ENCODE measurements around the gene H6PD.

H6PD gene

GRCh38 chr1:9240914-9241820 is 6.6 kb downstream of the H6PD start:
- no peak for DNase-seq

- peak in 11 of 56 donors; percentile 15 to 61 (median 42) for DNase-seq
Measured at GRCh38 chr1:9241891-9242290, 7.3 kb downstream of the H6PD start.

GRCh38 chr1:9242338-9242969 is 7.9 kb downstream of the H6PD start:
- peak in 34 of 56 donors; percentile 14 to 89 (median 48) for DNase-seq

- DNase-seq, result no peak
Measured at GRCh38 chr1:9243066-9243739, 8.6 kb downstream of the H6PD start.

GRCh38 chr1:9244501-9245229 is 10.1 kb downstream of the H6PD start:
- no peak for DNase-seq

GRCh38 chr1:9245230-9245619 is 10.7 kb downstream of the H6PD start:
- no peak for DNase-seq

- no peak for DNase-seq
Measured at GRCh38 chr1:9245661-9246060, 11.1 kb downstream of the H6PD start.

GRCh38 chr1:9246215-9246614 is 11.6 kb downstream of the H6PD start:
- DNase-seq, result no peak

GRCh38 chr1:9246841-9247785 is 12.5 kb downstream of the H6PD start:
- no peak for DNase-seq

GRCh38 chr1:9247894-9248293 is 13.3 kb downstream of the H6PD start:
- peak in 27 of 56 donors; percentile 11 to 80 (median 41) for DNase-seq

GRCh38 chr1:9248341-9249262 is 14.0 kb downstream of the H6PD start:
- DNase-seq, result peak in 8 of 56 donors; percentile 16 to 59 (median 38)

GRCh38 chr1:9249263-9249533 is 14.6 kb downstream of the H6PD start:
- DNase-seq, result no peak

GRCh38 chr1:9249534-9250410 is 15.2 kb downstream of the H6PD start:
- DNase-seq, result peak in 8 of 56 donors; percentile 12 to 59 (median 26)

- no peak for DNase-seq
Measured at GRCh38 chr1:9250411-9251381, 16.1 kb downstream of the H6PD start.

GRCh38 chr1:9251501-9251900 is 16.9 kb downstream of the H6PD start:
- no peak for DNase-seq

GRCh38 chr1:9253004-9253403 is 18.4 kb downstream of the H6PD start:
- no peak for DNase-seq

Measured in nucleus accumbens (tissue), 56 donors.